H9 (cell line): ENCODE measurements around the gene TCF20. TPM values are rescaled to one million over a fixed set of nuclear protein-coding genes. Genes with fewer than 3 reads are reported as not detected.

Source experiments
- DNase-seq: peaks from one replicate; pipeline ENCODE4 v3.0.0-alpha.2; 2017
- H2AFZ ChIP-seq: one replicate; pipeline ENCODE4 v1.6.1; 2013; ENCODE audit warnings: mild to moderate bottlenecking, low read length, control low read depth, moderate library complexity
- H2AK5ac ChIP-seq: 2 replicates; pipeline ENCODE4 v1.6.1; 2013; ENCODE audit warnings: low read length, control low read depth, mixed read lengths; ENCODE audit not compliant: insufficient read length
- H2BK120ac ChIP-seq: one replicate; pipeline ENCODE4 v1.6.1; 2013; ENCODE audit warnings: low read depth, mild to moderate bottlenecking, low read length, control low read depth, inconsistent platforms; ENCODE audit not compliant: poor library complexity, severe bottlenecking
- H2BK12ac ChIP-seq: 2 replicates; pipeline ENCODE4 v1.6.1; 2013; ENCODE audit warnings: low read length, control low read depth, mixed read lengths, low read depth; ENCODE audit not compliant: insufficient read length
- H2BK15ac ChIP-seq: 2 replicates; pipeline ENCODE4 v1.6.1; 2013; ENCODE audit warnings: low read depth, low read length, control low read depth
- H2BK20ac ChIP-seq: one replicate; pipeline ENCODE4 v1.6.1; 2013; ENCODE audit warnings: low read depth, mild to moderate bottlenecking, low read length, control low read depth, inconsistent platforms; ENCODE audit not compliant: poor library complexity, severe bottlenecking
- H2BK5ac ChIP-seq: 2 replicates; pipeline ENCODE4 v1.6.1; 2013; ENCODE audit warnings: low read length, control low read depth, mixed read lengths; ENCODE audit not compliant: insufficient read length
- H3K14ac ChIP-seq: 2 replicates; pipeline ENCODE4 v1.6.1; 2013; ENCODE audit warnings: low read length, control low read depth; ENCODE audit not compliant: insufficient read depth
- H3K18ac ChIP-seq: 2 replicates; pipeline ENCODE4 v1.6.1; 2013; ENCODE audit warnings: low read depth, mild to moderate bottlenecking, mixed read lengths, low read length, control low read depth; ENCODE audit not compliant: insufficient read length
- H3K23ac ChIP-seq: 2 replicates; pipeline ENCODE4 v1.6.1; 2013; ENCODE audit warnings: low read length, control low read depth, mixed read lengths, low read depth; ENCODE audit not compliant: insufficient read length
- H3K23me2 ChIP-seq: 2 replicates; pipeline ENCODE4 v1.6.1; 2013; ENCODE audit warnings: low read depth, mild to moderate bottlenecking, mixed read lengths, low read length, control low read depth; ENCODE audit not compliant: insufficient read length, poor library complexity, severe bottlenecking
- H3K27ac ChIP-seq: 2 replicates; pipeline ENCODE4 v1.5.1; 2013; ENCODE audit warnings: low read length, control low read depth, mixed read lengths, low read depth; ENCODE audit not compliant: insufficient read length
- H3K27me3 ChIP-seq: 2 replicates; pipeline ENCODE4 v1.6.1; 2013; ENCODE audit warnings: low read length, control low read depth, inconsistent platforms; ENCODE audit not compliant: insufficient read depth
- H3K4ac ChIP-seq: 2 replicates; pipeline ENCODE4 v1.6.1; 2013; ENCODE audit warnings: low read depth, mild to moderate bottlenecking, control low read depth, inconsistent platforms, low read length, moderate library complexity
- H3K4me1 ChIP-seq: 2 replicates; pipeline ENCODE4 v1.6.1; 2013; ENCODE audit warnings: low read length, control low read depth, inconsistent platforms; ENCODE audit not compliant: insufficient read depth
- H3K4me2 ChIP-seq: 2 replicates; pipeline ENCODE4 v1.6.1; 2013; ENCODE audit warnings: low read length, control low read depth, mixed read lengths; ENCODE audit not compliant: insufficient read length, insufficient read depth
- H3K56ac ChIP-seq: 2 replicates; pipeline ENCODE4 v1.6.1; 2013; ENCODE audit warnings: low read depth, mild to moderate bottlenecking, mixed read lengths, low read length, control low read depth; ENCODE audit not compliant: insufficient read length
- H3K79me1 ChIP-seq: 2 replicates; pipeline ENCODE4 v1.6.1; 2013; ENCODE audit warnings: low read depth, mild to moderate bottlenecking, moderate library complexity, low read length, control low read depth, inconsistent platforms; ENCODE audit not compliant: insufficient read depth, poor library complexity, severe bottlenecking
- H3K79me2 ChIP-seq: 2 replicates; pipeline ENCODE4 v1.6.1; 2013; ENCODE audit warnings: low read length, control low read depth, inconsistent platforms; ENCODE audit not compliant: insufficient read depth
- H3K9ac ChIP-seq: 2 replicates; pipeline ENCODE4 v1.6.1; 2013; ENCODE audit warnings: low read length, control low read depth, mixed read lengths; ENCODE audit not compliant: insufficient read length; ENCODE audit errors: extremely low read depth
- H3K9me3 ChIP-seq: one replicate; pipeline ENCODE4 v1.6.1; 2013; ENCODE audit warnings: low read depth, low read length, inconsistent platforms; ENCODE audit not compliant: control insufficient read depth
- H3T11ph ChIP-seq: one replicate; pipeline ENCODE4 v1.6.1; 2013; ENCODE audit warnings: mild to moderate bottlenecking, low read length, control low read depth, inconsistent platforms
- H4K20me1 ChIP-seq: one replicate; pipeline ENCODE4 v1.6.1; 2013; ENCODE audit not compliant: control insufficient read depth, insufficient read length, insufficient read depth
- H4K5ac ChIP-seq: 2 replicates; pipeline ENCODE4 v1.6.1; 2013; ENCODE audit warnings: low read depth, mild to moderate bottlenecking, mixed read lengths, low read length, control low read depth; ENCODE audit not compliant: insufficient read length
- H4K8ac ChIP-seq: replicated peaks from 2 replicates; pipeline ENCODE4 v1.6.1; 2013; ENCODE audit warnings: low read length, control low read depth, mixed read lengths, low read depth; ENCODE audit not compliant: insufficient read length
- H4K91ac ChIP-seq: 2 replicates; pipeline ENCODE4 v1.6.1; 2013; ENCODE audit warnings: low read depth, mild to moderate bottlenecking, moderate library complexity, mixed read lengths, low read length, control low read depth; ENCODE audit not compliant: insufficient read length
- H3K27ac Mint-ChIP-seq, 3 experiments: 2 replicates in 2 of 3; 3 replicates in 1 of 3; pipeline ENCODE4 v1.8.0; 2020 to 2021; ENCODE audit warnings: mixed read lengths in 3 of 3, mild to moderate bottlenecking in 1 of 3, moderate library complexity in 1 of 3
- H3K27me3 Mint-ChIP-seq: 2 replicates; pipeline ENCODE4 v1.8.0; 2021; ENCODE audit warnings: low read depth, mild to moderate bottlenecking, moderate library complexity, mixed read lengths
- H3K36me3 Mint-ChIP-seq, 3 experiments: 2 replicates in 2 of 3; 3 replicates in 1 of 3; pipeline ENCODE4 v1.8.0; 2020 to 2021; ENCODE audit warnings: low read depth in 3 of 3, mixed read lengths in 3 of 3; ENCODE audit not compliant: insufficient read depth in 1 of 3
- H3K4me1 Mint-ChIP-seq, 2 experiments: 2 replicates each; pipeline ENCODE4 v1.8.0; 2020; ENCODE audit warnings: mixed read lengths in 2 of 2
- H3K4me3 Mint-ChIP-seq, 2 experiments: 2 replicates in 1 of 2; 3 replicates in 1 of 2; pipeline ENCODE4 v1.8.0; 2020 to 2021; ENCODE audit warnings: mild to moderate bottlenecking in 2 of 2, mixed read lengths in 2 of 2, moderate library complexity in 1 of 2
- H3K9me3 Mint-ChIP-seq, 2 experiments: 2 replicates in 1 of 2; 3 replicates in 1 of 2; pipeline ENCODE4 v1.8.0; 2020; ENCODE audit warnings: mild to moderate bottlenecking in 2 of 2, mixed read lengths in 2 of 2, moderate library complexity in 1 of 2
- CTCF ChIP-seq: fragments of 200-600 bp; sonication (generic); conservative IDR thresholded peaks from 3 replicates; pipeline ENCODE4 v1.8.0; 2021; ENCODE audit warnings: antibody characterized with exemption, mild to moderate bottlenecking
- WGBS: extraction: QIAGEN DNeasy Blood & Tissue Kit; methylation state at CpG from one replicate; pipeline ENCODE4 v1.1.7; 2013; ENCODE audit warnings: missing lambda C conversion rate, low lambda C conversion rate, mixed read lengths; ENCODE audit not compliant: insufficient read length; ENCODE audit errors: extremely low coverage; 5-methylcytosine and 5-hydroxymethylcytosine counted together
- total RNA-seq: library from RNA; stranded (reverse); gene quantifications from 2 replicates; pipeline ENCODE4 v1.2.1, GENCODE V29; 2021

Gene TCF20
- total RNA-seq, 1 experiment from 2014 or later = 75.6 TPM

GRCh38 chr22:42298746-42299145 is 28.3 kb upstream of the TCF20 start:
- Histone ChIP-seq H3K79me2 (no peaks in the 10 kb centered on the region), H3K4me1 (peaks cover 8% of the 10 kb centered on the region; the same call in 1 of the 2 replicates), H2AK5ac (no peak overlapping the region), H2BK5ac (no peak overlapping the region), H2AFZ (no peak overlapping the region), H3K56ac (no peak overlapping the region), H3K27me3 (no peaks in the 10 kb centered on the region; the same call in 1 of the 2 replicates), H3K9ac (no peak overlapping the region), H4K91ac (no peak overlapping the region), H4K5ac (no peak overlapping the region), H3K23ac (no peak overlapping the region), H2BK12ac (no peak overlapping the region), H3K4me2 (no peak overlapping the region), H3K18ac (no peak overlapping the region), H3K4ac (no peak overlapping the region), H3K27ac (no peak overlapping the region), H4K8ac (no peak overlapping the region), H2BK20ac (no peak overlapping the region), H3K23me2 (peaks cover 4% of the 10 kb centered on the region), H3K14ac (no peak overlapping the region), H4K20me1 (no peaks in the 10 kb centered on the region), H2BK15ac (no peak overlapping the region), H2BK120ac (no peak overlapping the region), H3K9me3 (no peaks in the 10 kb centered on the region), H3K79me1 (no peaks in the 10 kb centered on the region), H3T11ph (no peak overlapping the region)
- DNase-seq = no peak
- Mint-ChIP-seq H3K27ac (peak overlapping the region in 1 of 3 experiments; percentile 40; a peak in 1 of 7 replicates), H3K4me3 (peak overlapping the region in 1 of 2 experiments; percentile 43; a peak in 2 of 5 replicates), H3K36me3 (no peaks in the 10 kb centered on the region), H3K4me1 (peaks cover 51 to 73% of the 10 kb centered on the region in 2 experiments), H3K9me3 (no peaks in the 10 kb centered on the region), H3K27me3 (peaks cover 31% of the 10 kb centered on the region)
- no CpG with 5 or more reads among the region's 8 CpGs for WGBS
- no peak for TF ChIP-seq CTCF
